Hepatocyte (in vitro differentiated cells): ENCODE data around the gene CRYZ.

Experiments used
- EZH2 ChIP-seq: fragments of 200-600 bp; sonication (generic); IDR thresholded peaks from 2 replicates; pipeline ENCODE4 v1.6.1; 2016; ENCODE audit warnings: antibody characterized with exemption, mild to moderate bottlenecking, borderline replicate concordance
- EZH2phosphoT487 ChIP-seq: fragments of 200-600 bp; sonication (generic); IDR thresholded peaks from one replicate; pipeline ENCODE4 v1.6.1; 2018; ENCODE audit warnings: antibody characterized with exemption, mild to moderate bottlenecking, low read depth, moderate library complexity; ENCODE audit not compliant: unreplicated experiment, severe bottlenecking
- TF ChIP-seq, protein P1 (sequence below): fragments of 200-600 bp; sonication (generic); IDR thresholded peaks from 2 replicates; pipeline ENCODE4 v1.5.1; 2016; ENCODE audit warnings: antibody characterized with exemption, mild to moderate bottlenecking; ENCODE audit not compliant: poor library complexity

DNA sequence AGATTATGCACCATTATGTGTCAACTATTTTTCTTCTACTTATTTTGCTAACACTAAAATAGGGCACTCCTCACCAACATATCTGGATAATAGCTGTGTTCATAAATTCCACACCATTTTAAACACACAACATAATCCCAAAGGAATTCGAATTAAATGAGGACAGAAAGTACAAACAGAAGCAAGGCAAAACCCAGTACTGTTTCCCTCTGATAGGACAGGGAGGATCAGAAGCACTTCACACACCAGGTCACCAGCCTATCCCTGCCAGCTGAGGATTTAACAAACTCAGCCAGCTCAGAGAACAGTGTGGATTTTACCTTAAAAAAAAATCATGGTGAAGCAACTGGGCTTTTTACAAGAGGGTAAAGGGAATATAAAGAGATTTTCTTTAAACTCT lies 20.0 kb downstream of the CRYZ start:
- TF ChIP-seq, protein P1, sequence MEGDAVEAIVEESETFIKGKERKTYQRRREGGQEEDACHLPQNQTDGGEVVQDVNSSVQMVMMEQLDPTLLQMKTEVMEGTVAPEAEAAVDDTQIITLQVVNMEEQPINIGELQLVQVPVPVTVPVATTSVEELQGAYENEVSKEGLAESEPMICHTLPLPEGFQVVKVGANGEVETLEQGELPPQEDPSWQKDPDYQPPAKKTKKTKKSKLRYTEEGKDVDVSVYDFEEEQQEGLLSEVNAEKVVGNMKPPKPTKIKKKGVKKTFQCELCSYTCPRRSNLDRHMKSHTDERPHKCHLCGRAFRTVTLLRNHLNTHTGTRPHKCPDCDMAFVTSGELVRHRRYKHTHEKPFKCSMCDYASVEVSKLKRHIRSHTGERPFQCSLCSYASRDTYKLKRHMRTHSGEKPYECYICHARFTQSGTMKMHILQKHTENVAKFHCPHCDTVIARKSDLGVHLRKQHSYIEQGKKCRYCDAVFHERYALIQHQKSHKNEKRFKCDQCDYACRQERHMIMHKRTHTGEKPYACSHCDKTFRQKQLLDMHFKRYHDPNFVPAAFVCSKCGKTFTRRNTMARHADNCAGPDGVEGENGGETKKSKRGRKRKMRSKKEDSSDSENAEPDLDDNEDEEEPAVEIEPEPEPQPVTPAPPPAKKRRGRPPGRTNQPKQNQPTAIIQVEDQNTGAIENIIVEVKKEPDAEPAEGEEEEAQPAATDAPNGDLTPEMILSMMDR, result no peak
- TF ChIP-seq EZH2phosphoT487 (no peak), EZH2 (no peak)
